Measurements from ENCODE around the gene FAM174C. TPM values are rescaled to one million over a fixed set of nuclear protein-coding genes. Genes with fewer than 3 reads are reported as not detected.
"Not testable (repeated sequence)": the region's sequence is repeated elsewhere in the genome, so short reads cannot be mapped to it uniquely, and the experiment has no call there.

FAM174C gene
- polyA plus RNA-seq, 1 donor (not counting 4 experiments of a cell fraction or from before 2014, with no cell fraction given), result 18.5 TPM

GRCh38 chr19:1317274-1318003, 42.1 kb downstream of the FAM174C start:
- FAIRE-seq, result no peak
- no peaks in the 10 kb centered on the region for H3K79me2 ChIP-seq (ENCODE audit: control insufficient read depth, insufficient read depth, low read length)
- DNase-seq (ENCODE audit: low read depth, low spot score), result no peak
- H3K27ac ChIP-seq (ENCODE audit: control insufficient read depth, insufficient read depth, low read length), result no peak overlapping the region
- no peak overlapping the region for H2AFZ ChIP-seq (ENCODE audit: control insufficient read depth, low read length)
- H3K4me2 ChIP-seq (ENCODE audit: control insufficient read depth, extremely low read depth, insufficient read depth, low read depth, low read length), result no peak overlapping the region
- H3K4me1 ChIP-seq (ENCODE audit: control insufficient read depth, extremely low read depth, insufficient read depth, low read length), result peaks cover 18% of the 10 kb centered on the region
- no peaks in the 10 kb centered on the region for H3K9me3 ChIP-seq (ENCODE audit: control insufficient read depth, low read depth, low read length)
- H3K36me3 ChIP-seq (ENCODE audit: control insufficient read depth in 2 of 2, extremely low read depth in 1 of 2, insufficient read depth in 2 of 2, low read length in 2 of 2), result no peaks in the 10 kb centered on the region
- no peak overlapping the region for H3K9ac ChIP-seq (ENCODE audit: control insufficient read depth, extremely low read depth, insufficient read depth, low read length)
- no peaks in the 10 kb centered on the region for H4K20me1 ChIP-seq (ENCODE audit: control insufficient read depth, extremely low read depth, insufficient read depth, low read length)
- peaks cover 34% of the 10 kb centered on the region for H3K27me3 ChIP-seq (ENCODE audit: control insufficient read depth, extremely low read depth, insufficient read depth, low read length)
- TF ChIP-seq, protein P1, sequence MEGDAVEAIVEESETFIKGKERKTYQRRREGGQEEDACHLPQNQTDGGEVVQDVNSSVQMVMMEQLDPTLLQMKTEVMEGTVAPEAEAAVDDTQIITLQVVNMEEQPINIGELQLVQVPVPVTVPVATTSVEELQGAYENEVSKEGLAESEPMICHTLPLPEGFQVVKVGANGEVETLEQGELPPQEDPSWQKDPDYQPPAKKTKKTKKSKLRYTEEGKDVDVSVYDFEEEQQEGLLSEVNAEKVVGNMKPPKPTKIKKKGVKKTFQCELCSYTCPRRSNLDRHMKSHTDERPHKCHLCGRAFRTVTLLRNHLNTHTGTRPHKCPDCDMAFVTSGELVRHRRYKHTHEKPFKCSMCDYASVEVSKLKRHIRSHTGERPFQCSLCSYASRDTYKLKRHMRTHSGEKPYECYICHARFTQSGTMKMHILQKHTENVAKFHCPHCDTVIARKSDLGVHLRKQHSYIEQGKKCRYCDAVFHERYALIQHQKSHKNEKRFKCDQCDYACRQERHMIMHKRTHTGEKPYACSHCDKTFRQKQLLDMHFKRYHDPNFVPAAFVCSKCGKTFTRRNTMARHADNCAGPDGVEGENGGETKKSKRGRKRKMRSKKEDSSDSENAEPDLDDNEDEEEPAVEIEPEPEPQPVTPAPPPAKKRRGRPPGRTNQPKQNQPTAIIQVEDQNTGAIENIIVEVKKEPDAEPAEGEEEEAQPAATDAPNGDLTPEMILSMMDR (optimal IDR thresholded peaks at IDR 0.05 in 1 of 3, IDR thresholded peaks at IDR 0.05 in 1 of 3, conservative IDR thresholded peaks at IDR 0.05 in 1 of 3; ENCODE audit: extremely low read depth in 1 of 3, insufficient read depth in 2 of 3, low read length in 3 of 3), result no peak
- no peak for TF ChIP-seq EZH2 (IDR thresholded peaks at IDR 0.05; ENCODE audit: low read length)
- no peak overlapping the region for H3K4me3 ChIP-seq (ENCODE audit: control insufficient read depth in 2 of 3, extremely low read depth in 1 of 3, insufficient read depth in 2 of 3, low read depth in 1 of 3, low read length in 3 of 3)
- dilution Hi-C loops (cut with MboI; ENCODE audit: extremely low pct_ligation_motif_present, low sequenced_read_pairs), result no loop called here
- no peaks in the 10 kb centered on the region for H3K9me1 ChIP-seq (ENCODE audit: control insufficient read depth, extremely low read depth, insufficient read depth, low read length)

GRCh38 chr19:1318678-1319471, 43.5 kb downstream of the FAM174C start:
- no peaks in the 10 kb centered on the region for H3K9me1 ChIP-seq (ENCODE audit: control insufficient read depth, extremely low read depth, insufficient read depth, low read length)
- dilution Hi-C loops (cut with MboI; ENCODE audit: extremely low pct_ligation_motif_present, low sequenced_read_pairs), result no loop called here
- H3K4me3 ChIP-seq (ENCODE audit: control insufficient read depth in 2 of 3, extremely low read depth in 1 of 3, insufficient read depth in 2 of 3, low read depth in 1 of 3, low read length in 3 of 3), result no peak overlapping the region
- no peak overlapping the region for H3K27ac ChIP-seq (ENCODE audit: control insufficient read depth, insufficient read depth, low read length)
- peaks cover 7% of the 10 kb centered on the region for H3K4me1 ChIP-seq (ENCODE audit: control insufficient read depth, extremely low read depth, insufficient read depth, low read length)
- H2AFZ ChIP-seq (ENCODE audit: control insufficient read depth, low read length), result no peak overlapping the region
- DNase-seq (ENCODE audit: low read depth, low spot score) (no peak), FAIRE-seq (no peak)
- H3K9me3 ChIP-seq (ENCODE audit: control insufficient read depth, low read depth, low read length), result no peaks in the 10 kb centered on the region
- H3K4me2 ChIP-seq (ENCODE audit: control insufficient read depth, extremely low read depth, insufficient read depth, low read depth, low read length), result no peak overlapping the region
- H3K9ac ChIP-seq (ENCODE audit: control insufficient read depth, extremely low read depth, insufficient read depth, low read length), result no peak overlapping the region
- TF ChIP-seq EZH2 (IDR thresholded peaks at IDR 0.05; ENCODE audit: low read length), result no peak
- TF ChIP-seq, protein P1 (optimal IDR thresholded peaks at IDR 0.05 in 1 of 3, IDR thresholded peaks at IDR 0.05 in 1 of 3, conservative IDR thresholded peaks at IDR 0.05 in 1 of 3; ENCODE audit: extremely low read depth in 1 of 3, insufficient read depth in 2 of 3, low read length in 3 of 3), result no peak
- no peaks in the 10 kb centered on the region for H3K36me3 ChIP-seq (ENCODE audit: control insufficient read depth in 2 of 2, extremely low read depth in 1 of 2, insufficient read depth in 2 of 2, low read length in 2 of 2)
- H3K27me3 ChIP-seq (ENCODE audit: control insufficient read depth, extremely low read depth, insufficient read depth, low read length), result peaks cover 34% of the 10 kb centered on the region
- H3K79me2 ChIP-seq (ENCODE audit: control insufficient read depth, insufficient read depth, low read length), result no peaks in the 10 kb centered on the region
- H4K20me1 ChIP-seq (ENCODE audit: control insufficient read depth, extremely low read depth, insufficient read depth, low read length), result no peaks in the 10 kb centered on the region

DNA sequence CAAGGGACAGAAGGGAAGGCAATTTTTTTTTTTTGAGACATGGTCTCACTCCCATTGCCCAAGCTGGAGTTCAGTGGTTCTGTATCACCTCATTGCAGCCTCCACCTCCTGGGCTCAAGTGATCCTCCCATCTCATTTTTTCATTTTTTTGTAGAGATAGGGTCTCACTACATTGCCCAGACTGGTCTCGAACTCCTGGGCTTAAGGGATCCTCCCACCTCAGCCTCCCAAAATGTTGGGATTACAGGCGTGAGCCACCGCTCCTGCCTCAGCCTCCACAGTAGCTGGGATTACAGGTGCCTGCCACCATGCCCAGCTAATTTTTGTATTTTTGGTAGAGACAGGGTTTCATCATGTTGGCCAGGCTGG, 44.9 kb downstream of the FAM174C start:
- H3K79me2 ChIP-seq (ENCODE audit: control insufficient read depth, insufficient read depth, low read length); H2AFZ ChIP-seq (ENCODE audit: control insufficient read depth, low read length); H4K20me1 ChIP-seq (ENCODE audit: control insufficient read depth, extremely low read depth, insufficient read depth, low read length); dilution Hi-C loops (cut with MboI; ENCODE audit: extremely low pct_ligation_motif_present, low sequenced_read_pairs); H3K4me3 ChIP-seq (ENCODE audit: control insufficient read depth in 2 of 3, extremely low read depth in 1 of 3, insufficient read depth in 2 of 3, low read depth in 1 of 3, low read length in 3 of 3); H3K27ac ChIP-seq (ENCODE audit: control insufficient read depth, insufficient read depth, low read length); H3K9me1 ChIP-seq (ENCODE audit: control insufficient read depth, extremely low read depth, insufficient read depth, low read length); H3K4me1 ChIP-seq (ENCODE audit: control insufficient read depth, extremely low read depth, insufficient read depth, low read length); H3K9ac ChIP-seq (ENCODE audit: control insufficient read depth, extremely low read depth, insufficient read depth, low read length); H3K36me3 ChIP-seq (ENCODE audit: control insufficient read depth in 2 of 2, extremely low read depth in 1 of 2, insufficient read depth in 2 of 2, low read length in 2 of 2); H3K4me2 ChIP-seq (ENCODE audit: control insufficient read depth, extremely low read depth, insufficient read depth, low read depth, low read length); H3K9me3 ChIP-seq (ENCODE audit: control insufficient read depth, low read depth, low read length); DNase-seq (ENCODE audit: low read depth, low spot score); FAIRE-seq: not testable (repeated sequence)
- peaks cover 40% of the 10 kb centered on the region for H3K27me3 ChIP-seq (ENCODE audit: control insufficient read depth, extremely low read depth, insufficient read depth, low read length)

Measured in keratinocyte (primary cell).